ENCODE measurements around the gene C10orf88. TPM values are rescaled to one million over a fixed set of nuclear protein-coding genes. Genes with fewer than 3 reads are reported as not detected.

Gene C10orf88
- total RNA-seq = 7.6 TPM
- long read RNA-seq, transcript C10orf88-204 (6 exons, 2,482 nt) = major isoform, 7 of 12 reads
- long read RNA-seq, partial matches to known transcripts = 5 of 12 reads
- long read RNA-seq, other reads (novel, unspliced or antisense) = 0 of 12 reads

- peaks cover 11% of the 10 kb centered on the region for H3K36me3 ChIP-seq
- peak; percentile 99 for DNase-seq
- peak within 1 kb of the TSS; percentile 72 for H3K27ac ChIP-seq
Measured at GRCh38 chr10:122953902-122954730, at the start of gene C10orf88. Gene C10orf88, minus strand, starts transcription at chr10:122954227. Its CDS starts 49 bp downstream, at chr10:122954178.

GRCh38 chr10:123001370-123001769 is 47.3 kb upstream of the C10orf88 start:
- no peak overlapping the region for H3K4me3 ChIP-seq
- no peaks in the 10 kb centered on the region for H3K9me3 ChIP-seq
- H3K4me1 ChIP-seq = peaks cover 13% of the 10 kb centered on the region
- H3K27ac ChIP-seq = no peak overlapping the region
- TF ChIP-seq CTCF (IDR thresholded peaks at IDR 0.05) = no peak
- DNase-seq = no peak
- no peak for ATAC-seq
- H3K27me3 ChIP-seq = no peaks in the 10 kb centered on the region
- intact Hi-C loops (cut with DNase I) = no loop called here
- H3K36me3 ChIP-seq = peaks cover 26% of the 10 kb centered on the region

More at GRCh38 chr10:122953902-122954730, at the start of gene C10orf88:
- Histone ChIP-seq H3K9me3 (no peaks in the 10 kb centered on the region), H3K27me3 (no peaks in the 10 kb centered on the region), H3K4me3 (peak within 1 kb of the TSS; percentile 84), H3K4me1 (peaks cover 11% of the 10 kb centered on the region)
- intact Hi-C loops (cut with DNase I) = no loop called here
- ATAC-seq = peak; percentile 99
- TF ChIP-seq CTCF (IDR thresholded peaks at IDR 0.05) = no peak

GRCh38 chr10:123000155-123000554 is 46.1 kb upstream of the C10orf88 start:
- no peak for TF ChIP-seq CTCF (IDR thresholded peaks at IDR 0.05)
- intact Hi-C loops (cut with DNase I) = no loop called here
- H3K9me3 ChIP-seq = no peaks in the 10 kb centered on the region
- no peaks in the 10 kb centered on the region for H3K27me3 ChIP-seq
- H3K4me3 ChIP-seq = no peak overlapping the region
- H3K36me3 ChIP-seq = peaks cover 37% of the 10 kb centered on the region
- ATAC-seq (no peak), DNase-seq (no peak)
- H3K27ac ChIP-seq = no peak overlapping the region
- peaks cover 7% of the 10 kb centered on the region for H3K4me1 ChIP-seq

GRCh38 chr10:122999347-122999746 is 45.3 kb upstream of the C10orf88 start:
- no peak for TF ChIP-seq CTCF (IDR thresholded peaks at IDR 0.05)
- ATAC-seq = no peak
- peaks cover 45% of the 10 kb centered on the region for H3K36me3 ChIP-seq
- no peak overlapping the region for H3K27ac ChIP-seq
- no peaks in the 10 kb centered on the region for H3K9me3 ChIP-seq
- no peaks in the 10 kb centered on the region for H3K27me3 ChIP-seq
- DNase-seq = no peak
- H3K4me3 ChIP-seq = no peak overlapping the region
- intact Hi-C loops (cut with DNase I) = no loop called here
- peaks cover 7% of the 10 kb centered on the region for H3K4me1 ChIP-seq

GRCh38 chr10:122998934-122999333 is 44.9 kb upstream of the C10orf88 start:
- H3K4me3 ChIP-seq = no peak overlapping the region
- peaks cover 50% of the 10 kb centered on the region for H3K36me3 ChIP-seq
- no peaks in the 10 kb centered on the region for H3K9me3 ChIP-seq
- intact Hi-C loops (cut with DNase I) = no loop called here
- H3K27me3 ChIP-seq = no peaks in the 10 kb centered on the region
- peaks cover 7% of the 10 kb centered on the region for H3K4me1 ChIP-seq
- no peak for TF ChIP-seq CTCF (IDR thresholded peaks at IDR 0.05)
- ATAC-seq = no peak
- DNase-seq = no peak
- H3K27ac ChIP-seq = no peak overlapping the region
